GM10266 (cell line): Measurements from ENCODE around the gene NFXL1.

ENCODE experiments used
- DNase-seq: peaks from one replicate; pipeline ENCODE4 v3.0.0; 2012; ENCODE audit errors: extremely low spot score
- CTCF ChIP-seq: IDR thresholded peaks from 2 replicates; pipeline ENCODE4 v1.5.1; 2012; ENCODE audit warnings: mild to moderate bottlenecking, low read depth; ENCODE audit not compliant: control insufficient read depth, insufficient read depth; ENCODE audit errors: missing control alignments

Gene NFXL1

GRCh38 chr4:47798165-47798564 is 116.2 kb downstream of the NFXL1 start:
- no peak for DNase-seq

More at GRCh38 chr4:47798165-47798564, 116.2 kb downstream of the NFXL1 start:
- no peak for TF ChIP-seq CTCF
